GM19023 (cell line): ENCODE results near the gene POU3F2.
A peak's percentile ranks its signal among the peaks of the same experiment; 100 is the strongest.

Experiments used
- ATAC-seq: cut with Tn5 transposase; IDR thresholded peaks from one replicate; pipeline ENCODE4 v1.9.1; 2021; ENCODE audit warnings: mild to moderate bottlenecking, moderate library complexity; ENCODE audit not compliant: unreplicated experiment

The POU3F2 gene

GRCh38 chr6:98843271-98844243, 9.2 kb downstream of the POU3F2 start:
- ATAC-seq, result no peak

DNA sequence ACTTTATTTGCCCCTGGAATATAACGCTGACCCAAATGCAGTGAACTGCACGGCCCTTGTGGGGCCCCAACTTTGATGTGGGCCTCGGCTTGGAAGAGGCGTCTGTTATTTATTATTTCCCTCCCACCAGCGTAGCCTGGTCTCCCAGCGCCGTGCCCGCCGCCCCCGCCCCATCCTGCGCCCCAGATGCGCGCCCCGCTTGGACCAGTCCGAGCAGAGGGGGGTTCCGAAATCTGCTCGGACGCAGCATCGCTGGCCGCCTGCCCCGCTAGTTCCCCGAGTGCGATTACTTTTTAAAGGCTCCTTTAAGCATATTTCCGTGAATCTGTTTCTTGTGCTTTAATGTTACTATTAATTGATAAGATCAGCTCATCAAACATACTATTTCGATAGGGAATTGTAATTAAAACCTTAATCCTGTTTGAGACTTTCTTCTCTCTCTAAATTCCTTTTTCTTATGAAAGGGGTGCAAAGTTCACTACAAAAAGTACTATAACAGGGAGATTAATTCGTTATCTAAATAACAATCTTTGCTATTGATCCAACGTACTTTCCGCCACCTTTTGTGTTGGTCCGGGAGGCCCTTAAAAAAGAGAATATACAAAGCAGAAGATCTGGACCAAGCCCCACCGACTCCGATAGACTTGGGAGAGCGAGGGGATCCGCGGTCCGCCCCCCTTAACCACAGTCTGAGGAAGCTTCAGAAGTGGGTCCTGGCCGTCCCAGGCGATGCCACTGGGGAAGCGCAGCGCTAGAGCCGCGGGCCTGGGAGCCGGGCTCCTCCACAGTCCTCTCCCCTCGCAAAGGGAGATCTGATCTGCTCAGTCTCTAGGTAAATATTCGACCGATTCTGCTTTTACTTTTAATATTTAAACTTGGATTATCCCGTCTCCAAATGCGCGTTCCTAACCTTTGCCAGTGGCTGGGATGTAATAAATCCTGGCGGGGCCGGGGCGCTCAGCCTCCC, 10.2 kb downstream of the POU3F2 start:
- ATAC-seq, result no peak

DNA sequence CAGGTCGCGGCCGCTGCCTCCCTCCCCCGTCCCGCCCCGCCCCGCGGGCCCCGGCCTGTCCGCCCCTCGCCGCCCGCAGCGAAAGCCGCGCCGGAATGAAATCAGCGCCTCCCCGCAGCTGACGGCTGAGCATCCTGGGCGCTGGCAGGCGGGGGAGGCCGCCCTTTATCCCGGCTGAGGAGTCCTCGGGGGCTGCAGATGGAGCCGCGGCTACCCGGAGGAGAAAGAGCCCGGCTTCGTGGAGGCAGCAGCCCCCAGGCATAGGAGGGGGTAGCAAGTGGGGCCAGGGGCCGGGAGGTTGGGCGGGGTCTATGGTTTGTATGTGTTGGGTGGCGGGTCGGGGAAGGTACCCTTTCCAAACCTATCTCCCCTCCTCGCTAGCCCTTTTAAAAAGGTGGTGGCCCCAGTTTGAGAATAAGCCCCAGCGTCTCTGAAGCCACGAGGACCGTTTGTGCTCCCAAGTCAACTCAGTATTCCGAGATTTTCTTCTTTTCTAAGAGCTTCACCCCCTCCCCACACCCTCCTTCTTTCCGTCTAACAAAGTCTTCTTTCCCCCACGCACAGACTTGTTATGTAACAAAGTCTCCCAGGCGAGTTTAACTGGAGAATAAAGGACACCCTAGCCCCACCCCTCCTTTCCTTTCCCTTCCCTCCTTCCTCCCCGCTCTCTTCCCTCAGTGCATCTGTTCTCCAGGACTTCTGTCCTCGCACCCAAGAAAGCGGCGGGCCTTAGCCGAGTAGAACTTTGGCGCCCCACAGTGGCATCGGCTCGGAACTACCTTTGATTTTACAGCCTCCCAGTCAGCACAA, 11.0 kb downstream of the POU3F2 start:
- ATAC-seq, result peak; percentile 65

GRCh38 chr6:98846021-98846380, 11.6 kb downstream of the POU3F2 start:
- ATAC-seq, result no peak

DNA sequence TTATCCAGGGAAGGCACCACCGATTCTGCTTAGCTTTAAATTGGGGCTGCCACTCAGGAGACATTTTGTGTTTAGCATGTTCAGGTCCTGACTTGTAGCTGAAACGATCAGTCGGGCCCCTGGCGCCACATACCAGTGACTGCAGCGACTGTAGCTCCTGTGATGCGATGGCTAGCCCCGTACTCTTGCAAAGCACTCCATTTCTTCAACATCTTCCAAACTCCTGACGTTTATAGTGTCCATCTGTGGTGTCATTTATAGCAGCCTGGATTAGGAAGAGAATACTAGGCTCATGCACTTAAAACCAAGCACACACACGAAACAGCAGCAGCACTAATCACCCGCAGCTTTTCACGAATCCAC, 13.0 kb downstream of the POU3F2 start:
- no peak for ATAC-seq

DNA sequence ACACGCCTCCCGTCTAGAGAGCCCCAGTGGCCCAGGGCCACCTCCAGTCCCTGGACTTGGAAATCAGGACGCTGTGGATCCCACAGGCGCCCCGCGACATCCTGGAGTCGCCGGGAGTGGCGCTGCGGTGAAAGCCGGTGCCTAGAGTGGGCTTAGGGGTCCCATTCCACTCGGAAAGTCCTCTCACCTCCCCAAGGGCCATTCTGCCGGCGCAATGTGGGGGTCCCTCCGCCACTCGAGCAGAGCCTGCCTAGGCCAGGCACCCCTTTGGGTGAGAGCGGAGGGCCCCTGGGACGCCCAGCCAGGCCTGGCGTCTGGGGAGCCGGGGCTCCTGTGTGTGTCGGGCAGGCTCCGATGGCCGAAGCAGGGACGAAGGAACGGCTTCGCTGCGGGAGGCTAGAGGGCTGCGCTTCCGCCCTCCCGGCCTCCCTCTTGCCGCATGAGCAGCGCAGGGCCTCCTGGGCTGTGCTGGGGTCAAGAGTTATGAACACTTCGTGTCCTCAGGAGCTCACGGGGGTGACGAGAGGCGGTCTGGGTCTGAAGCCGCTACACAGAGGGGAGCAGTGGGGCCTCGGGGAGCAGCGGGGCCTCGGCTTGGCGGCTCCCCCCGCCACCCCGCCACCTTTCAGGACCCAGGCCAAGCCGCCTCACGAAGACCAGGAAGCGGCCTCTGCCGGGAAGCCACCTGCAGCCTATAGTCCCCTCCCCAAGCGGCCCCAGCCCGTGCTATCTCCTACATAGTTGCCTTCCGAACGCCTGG, 13.6 kb downstream of the POU3F2 start:
- ATAC-seq, result no peak

DNA sequence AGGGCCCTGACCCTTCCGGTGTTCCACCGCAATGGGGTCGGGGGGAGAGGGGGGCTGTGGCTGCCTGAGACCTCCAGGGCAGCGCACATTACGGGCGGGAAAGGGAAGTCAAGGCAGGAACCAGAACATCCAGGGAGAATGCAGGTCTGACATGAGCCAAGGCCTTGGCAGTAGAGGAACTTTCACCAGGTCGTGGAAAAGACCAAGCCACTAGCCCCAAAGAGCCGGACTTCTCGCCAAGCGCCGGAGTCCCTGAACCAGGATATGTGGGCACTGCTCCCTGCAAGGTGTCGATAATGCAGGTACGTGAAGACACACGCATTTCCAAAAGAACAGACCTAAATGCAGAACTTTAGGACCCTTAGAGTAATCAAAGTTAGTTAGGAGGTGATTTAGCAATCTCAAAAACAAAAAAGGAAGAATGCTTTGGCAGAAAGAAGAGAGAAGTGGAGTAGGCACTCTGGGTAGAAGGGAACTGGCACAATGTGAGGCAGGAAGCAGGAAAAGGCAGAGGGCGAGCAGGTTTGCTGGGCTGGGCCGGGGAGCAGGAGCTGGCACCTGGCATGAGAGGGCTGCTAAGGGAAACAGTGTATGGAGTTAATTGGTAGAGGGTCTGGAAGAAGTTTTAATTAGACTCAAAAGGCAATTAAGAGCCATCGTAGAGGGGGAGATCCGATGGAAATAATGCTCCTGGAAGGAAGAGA, 14.3 kb downstream of the POU3F2 start:
- ATAC-seq, result no peak

DNA sequence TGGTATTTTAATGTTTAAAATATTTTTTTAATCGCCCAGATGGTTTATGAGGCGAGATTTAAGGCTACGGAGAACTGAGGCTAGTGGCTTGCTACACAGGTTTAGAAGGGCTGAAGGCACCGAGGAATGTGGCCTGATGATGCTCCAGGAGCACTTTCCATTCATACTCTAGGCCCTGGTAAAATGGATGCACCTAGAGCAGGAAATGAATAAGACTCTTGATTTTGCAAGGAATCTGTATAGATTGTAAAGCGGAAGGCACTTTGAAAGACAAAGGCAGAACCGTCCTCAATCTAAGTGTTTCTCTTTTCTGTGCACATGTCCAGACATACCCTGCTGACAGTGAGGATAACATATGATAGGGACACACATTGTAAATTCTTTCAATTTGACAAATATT, 30.1 kb downstream of the POU3F2 start:
- ATAC-seq, result no peak

DNA sequence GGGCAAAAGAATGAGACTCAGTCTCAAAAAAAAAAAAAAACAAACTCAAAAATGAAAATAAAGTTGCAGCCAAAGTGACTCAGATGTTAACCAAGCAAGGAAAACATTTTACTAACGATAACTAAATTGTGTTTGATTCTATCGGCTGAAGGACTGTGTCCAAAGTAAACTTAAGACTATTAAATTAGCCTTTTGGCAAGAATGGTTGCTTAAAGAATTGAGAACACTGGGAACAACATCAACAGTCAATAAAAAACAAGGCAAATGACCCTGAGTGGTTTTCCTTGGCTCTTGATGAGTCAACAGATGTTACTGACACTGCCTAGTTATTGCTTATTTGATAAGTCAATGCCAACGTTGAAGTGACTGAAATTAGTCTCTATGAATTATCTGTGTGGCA, 36.7 kb downstream of the POU3F2 start:
- ATAC-seq, result no peak

DNA sequence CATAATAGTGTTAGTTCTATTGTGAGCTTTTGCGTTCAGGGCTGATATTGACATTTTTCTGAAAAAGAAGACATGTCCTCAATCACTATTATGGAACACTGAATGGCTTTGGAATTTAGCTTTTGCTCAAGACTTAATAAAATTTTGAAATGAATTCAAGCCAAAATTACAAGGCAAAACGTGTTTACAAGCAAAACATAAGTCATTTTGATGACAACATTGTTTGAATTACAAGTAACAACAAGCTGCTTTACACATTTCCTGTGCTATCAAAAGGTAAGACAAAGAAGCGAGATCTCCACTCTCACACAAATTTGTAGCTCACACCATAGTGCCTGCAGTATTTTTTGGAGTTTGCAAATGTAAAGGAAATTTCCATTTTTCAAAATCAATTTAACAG, 37.4 kb downstream of the POU3F2 start:
- no peak for ATAC-seq

DNA sequence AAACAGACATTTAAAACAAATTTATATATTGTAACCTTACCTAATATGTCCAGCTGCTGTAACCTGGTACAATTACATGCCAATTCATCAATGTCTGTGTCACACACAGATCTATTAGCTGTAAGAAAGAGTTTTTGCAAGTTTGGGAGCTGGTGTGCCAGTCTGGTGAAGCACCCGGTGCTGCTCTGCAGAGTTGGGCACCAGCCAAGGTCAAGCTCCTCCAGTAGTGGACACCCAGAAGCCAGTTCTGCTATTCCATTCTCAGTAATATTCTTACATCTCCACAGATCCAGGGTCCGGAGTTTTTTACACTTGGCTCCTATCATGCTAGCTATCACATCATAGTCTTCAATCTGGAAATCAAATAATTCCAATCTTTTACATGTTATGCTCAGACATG, 41.0 kb downstream of the POU3F2 start:
- no peak for ATAC-seq

- no peak for ATAC-seq
Observed at GRCh38 chr6:98877250-98877649, 42.9 kb downstream of the POU3F2 start.

GRCh38 chr6:98880486-98880885, 46.1 kb downstream of the POU3F2 start:
- peak; percentile 89 for ATAC-seq

DNA sequence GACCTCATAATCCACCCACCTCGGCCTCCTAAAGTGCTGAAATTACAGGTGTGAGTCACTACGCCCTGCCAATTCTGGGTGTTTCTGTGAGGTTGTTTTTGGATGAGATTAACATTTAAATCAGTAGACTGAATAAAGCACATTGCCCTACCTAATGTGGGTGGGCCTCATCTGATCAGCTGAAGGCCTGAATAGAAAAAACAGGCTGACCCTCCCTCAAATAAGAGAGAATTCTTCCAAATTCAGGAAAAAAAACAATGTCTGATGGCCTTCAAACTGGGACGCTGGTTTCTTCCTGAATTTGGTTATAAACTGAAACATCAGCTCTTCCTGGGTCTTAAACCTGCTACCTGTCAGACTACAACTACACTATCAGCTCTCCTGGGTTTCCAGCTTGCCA, 51.0 kb downstream of the POU3F2 start:
- ATAC-seq, result no peak

- ATAC-seq, result no peak
Observed at GRCh38 chr6:98887650-98888049, 53.3 kb downstream of the POU3F2 start.
